Measurements from ENCODE around the gene STK36. TPM values are rescaled to one million over a fixed set of nuclear protein-coding genes. Genes with fewer than 3 reads are reported as not detected.

STK36 gene
- total RNA-seq, 1 experiment from 2014 or later, result 20.7 TPM

GRCh38 chr2:218716070-218716469, 44.2 kb downstream of the STK36 start:
- ChIA-PET CTCF (interaction anchor here (2.2 kb wide), 1 partner anchor 28 kb away, joined by 10 read pairs; no protein-coding TSS in a partner anchor), POLR2A (no interaction called here)
- H3K4me3 Mint-ChIP-seq (ENCODE audit: unreplicated experiment), result no peak overlapping the region
- intact Hi-C loops (cut with micrococcal nuclease), result no loop called here
- H3K4me1 Mint-ChIP-seq (ENCODE audit: insufficient read depth, unreplicated experiment), result peaks cover 27% of the 10 kb centered on the region
- peaks cover 30% of the 10 kb centered on the region for H3K36me3 Mint-ChIP-seq (ENCODE audit: insufficient read depth, unreplicated experiment)
- H3K27ac Mint-ChIP-seq (ENCODE audit: low read depth, unreplicated experiment), result no peak overlapping the region
- no TSS peak for BruUV-seq (replicated peaks)
- H3K9me3 Mint-ChIP-seq (ENCODE audit: unreplicated experiment), result no peaks in the 10 kb centered on the region
- DNase-seq (ENCODE audit: unreplicated experiment), result peak; percentile 9
- no peaks in the 10 kb centered on the region for H3K27me3 Mint-ChIP-seq (ENCODE audit: insufficient read depth, unreplicated experiment)
- TF ChIP-seq CTCF (IDR thresholded peaks at IDR 0.05; ENCODE audit: unreplicated experiment), result no peak

- POLR2A ChIA-PET, result interaction anchor here (0.8 to 1.4 kb wide), 2 partner anchors 14 to 34 kb away, joined by 3 to 7 read pairs; no protein-coding TSS in a partner anchor
- H3K4me3 Mint-ChIP-seq (ENCODE audit: unreplicated experiment), result no peak overlapping the region
These were observed 45.4 kb downstream of the STK36 start for GRCh38 chr2:218717262-218717661.

GRCh38 chr2:218718058-218718457, 46.2 kb downstream of the STK36 start:
- Mint-ChIP-seq H3K9me3 (ENCODE audit: unreplicated experiment) (no peaks in the 10 kb centered on the region), H3K4me3 (ENCODE audit: unreplicated experiment) (no peak overlapping the region), H3K4me1 (ENCODE audit: insufficient read depth, unreplicated experiment) (peaks cover 31% of the 10 kb centered on the region), H3K27me3 (ENCODE audit: insufficient read depth, unreplicated experiment) (no peaks in the 10 kb centered on the region), H3K27ac (ENCODE audit: low read depth, unreplicated experiment) (no peak overlapping the region), H3K36me3 (ENCODE audit: insufficient read depth, unreplicated experiment) (peaks cover 26% of the 10 kb centered on the region)
- ChIA-PET CTCF (interaction anchor here (0.8 to 1.4 kb wide), 4 partner anchors 11 to 158 kb away, joined by 3 to 4 read pairs (median 4); no protein-coding TSS in a partner anchor), POLR2A (interaction anchor here (1.4 kb wide), 1 partner anchor 13 kb away, joined by 7 read pairs; no protein-coding TSS in a partner anchor)
- no TSS peak for BruUV-seq (replicated peaks)
- intact Hi-C loops (cut with micrococcal nuclease), result no loop called here
- no peak for DNase-seq (ENCODE audit: unreplicated experiment)
- TF ChIP-seq CTCF (IDR thresholded peaks at IDR 0.05; ENCODE audit: unreplicated experiment), result no peak

More at GRCh38 chr2:218717262-218717661, 45.4 kb downstream of the STK36 start:
- Mint-ChIP-seq H3K27me3 (ENCODE audit: insufficient read depth, unreplicated experiment) (no peaks in the 10 kb centered on the region), H3K9me3 (ENCODE audit: unreplicated experiment) (no peaks in the 10 kb centered on the region), H3K27ac (ENCODE audit: low read depth, unreplicated experiment) (peak overlapping the region; percentile 27), H3K4me1 (ENCODE audit: insufficient read depth, unreplicated experiment) (peaks cover 23% of the 10 kb centered on the region), H3K36me3 (ENCODE audit: insufficient read depth, unreplicated experiment) (peaks cover 26% of the 10 kb centered on the region)
- DNase-seq (ENCODE audit: unreplicated experiment), result peak; percentile 52
- no peak for TF ChIP-seq CTCF (IDR thresholded peaks at IDR 0.05; ENCODE audit: unreplicated experiment)
- BruUV-seq (replicated peaks), result no TSS peak
- CTCF ChIA-PET, result interaction anchor here (0.6 to 2.2 kb wide), 8 partner anchors 10 to 182 kb away, joined by 3 to 10 read pairs (median 4); no protein-coding TSS in a partner anchor
- intact Hi-C loops (cut with micrococcal nuclease), result no loop called here

- H3K4me3 Mint-ChIP-seq (ENCODE audit: unreplicated experiment), result no peak overlapping the region
- peaks cover 27% of the 10 kb centered on the region for H3K4me1 Mint-ChIP-seq (ENCODE audit: insufficient read depth, unreplicated experiment)
- no peaks in the 10 kb centered on the region for H3K27me3 Mint-ChIP-seq (ENCODE audit: insufficient read depth, unreplicated experiment)
- ChIA-PET POLR2A (interaction anchor here (0.7 kb wide), 1 partner anchor 65 kb away, joined by 5 read pairs; no protein-coding TSS in a partner anchor), CTCF (interaction anchor here (0.7 to 0.8 kb wide), 3 partner anchors 8 to 1497 kb away, joined by 3 to 4 read pairs (median 3); no protein-coding TSS in a partner anchor)
- peak overlapping the region; percentile 71 for H3K27ac Mint-ChIP-seq (ENCODE audit: low read depth, unreplicated experiment)
- intact Hi-C loops (cut with micrococcal nuclease), result no loop called here
- no TSS peak for BruUV-seq (replicated peaks)
- no peaks in the 10 kb centered on the region for H3K9me3 Mint-ChIP-seq (ENCODE audit: unreplicated experiment)
- no peak for TF ChIP-seq CTCF (IDR thresholded peaks at IDR 0.05; ENCODE audit: unreplicated experiment)
- peaks cover 26% of the 10 kb centered on the region for H3K36me3 Mint-ChIP-seq (ENCODE audit: insufficient read depth, unreplicated experiment)
- no peak for DNase-seq (ENCODE audit: unreplicated experiment)
These were observed 47.6 kb downstream of the STK36 start for GRCh38 chr2:218719457-218719856.

Data from MCF 10A (cell line).